Caco-2 (cell line): ENCODE results near the gene AGAP1. TPM values are rescaled to one million over a fixed set of nuclear protein-coding genes. Genes with fewer than 3 reads are reported as not detected.

Source experiments
- BruUV-seq: library from RNA; stranded (reverse); fragments of 400-500 nt; replicated peaks from 2 replicates; lab custom pipeline; 2021; lab: Mats Ljungman, UMichigan
- CTCF ChIA-PET: fragments of 300-600 bp; sonication (Branson Sonifier 250); formaldehyde crosslinking; loops from one replicate; lab custom pipeline; 2022; ENCODE audit warnings: antibody characterized with exemption; lab: Charles Lee
- POLR2A ChIA-PET: fragments of 300-600 bp; sonication (Branson Sonifier 250); formaldehyde crosslinking; loops from one replicate; lab custom pipeline; 2022; ENCODE audit warnings: antibody characterized with exemption; lab: Charles Lee
- DNase-seq, 2 experiments: peaks; one replicate each; pipeline versions ENCODE4 v3.0.0 to v3.0.0-alpha.2; 2020 to 2022
- H3K27me3 ChIP-seq: replicated peaks from 2 replicates; pipeline ENCODE4 v1.6.0; 2011; ENCODE audit warnings: low read length; ENCODE audit not compliant: control insufficient read depth, insufficient read depth
- H3K36me3 ChIP-seq: 2 replicates; pipeline ENCODE4 v1.5.1; 2011; ENCODE audit warnings: low read length; ENCODE audit not compliant: control insufficient read depth, insufficient read depth
- H3K4me1 ChIP-seq: fragments of 250-450 bp; sonication (Bioruptor Pico); 2 replicates; pipeline ENCODE4 v1.5.1; 2020; ENCODE audit warnings: mild to moderate bottlenecking
- H3K4me3 ChIP-seq: 2 replicates; pipeline ENCODE4 v1.5.1; 2011; ENCODE audit warnings: low read depth, mild to moderate bottlenecking, control low read depth, low read length
- H3K9me3 ChIP-seq: fragments of 250-450 bp; sonication (Bioruptor Pico); 2 replicates; pipeline ENCODE4 v1.5.1; 2020; ENCODE audit warnings: mild to moderate bottlenecking, moderate library complexity
- H3K27ac Mint-ChIP-seq: one replicate; pipeline ENCODE4 v1.8.0; 2022; ENCODE audit warnings: mixed read lengths; ENCODE audit not compliant: unreplicated experiment
- H3K27me3 Mint-ChIP-seq: one replicate; pipeline ENCODE4 v1.8.0; 2022; ENCODE audit warnings: mixed read lengths; ENCODE audit not compliant: insufficient read depth, unreplicated experiment
- H3K36me3 Mint-ChIP-seq: one replicate; pipeline ENCODE4 v1.8.0; 2022; ENCODE audit warnings: mild to moderate bottlenecking, mixed read lengths; ENCODE audit not compliant: insufficient read depth, unreplicated experiment
- H3K4me1 Mint-ChIP-seq: one replicate; pipeline ENCODE4 v1.8.0; 2022; ENCODE audit warnings: low read depth, mixed read lengths; ENCODE audit not compliant: unreplicated experiment
- H3K4me3 Mint-ChIP-seq: one replicate; pipeline ENCODE4 v1.8.0; 2022; ENCODE audit warnings: mild to moderate bottlenecking, moderate library complexity, mixed read lengths; ENCODE audit not compliant: unreplicated experiment
- H3K9me3 Mint-ChIP-seq: one replicate; pipeline ENCODE4 v1.8.0; 2022; ENCODE audit warnings: mixed read lengths; ENCODE audit not compliant: unreplicated experiment
- CTCF ChIP-seq, 2 experiments: fragments of 200-600 bp in 1 of 2; IDR thresholded peaks; 1 replicate in 1 of 2; 2 replicates in 1 of 2; pipeline versions ENCODE4 v1.5.1 to v1.8.0; 2011 to 2022; ENCODE audit warnings: antibody characterized with exemption in 1 of 2, control low read depth in 1 of 2, inconsistent platforms in 1 of 2, low read depth in 1 of 2, low read length in 1 of 2, mild to moderate bottlenecking in 1 of 2, moderate library complexity in 1 of 2; ENCODE audit not compliant: insufficient read depth in 1 of 2, severe bottlenecking in 1 of 2, unreplicated experiment in 1 of 2
- intact Hi-C: fragments of 100-400 bp; cut with micrococcal nuclease; formaldehyde crosslinking; loops from one replicate; pipeline ENCODE4 v1.10.0; 2022; ENCODE audit not compliant: unreplicated experiment
- total RNA-seq: library from RNA; stranded (reverse); gene quantifications from 2 replicates; pipeline ENCODE4 v1.2.3, GENCODE V29; 2022

AGAP1 gene
- total RNA-seq, 1 experiment from 2014 or later, result 41.7 TPM

- Mint-ChIP-seq H3K9me3 (no peaks in the 10 kb centered on the region), H3K4me3 (no peak overlapping the region), H3K36me3 (peaks cover 24% of the 10 kb centered on the region), H3K27me3 (no peaks in the 10 kb centered on the region), H3K4me1 (no peaks in the 10 kb centered on the region), H3K27ac (no peak overlapping the region)
- intact Hi-C loops, result no loop called here
- BruUV-seq, result no TSS peak
- Histone ChIP-seq H3K4me1 (no peaks in the 10 kb centered on the region), H3K4me3 (no peak overlapping the region), H3K27me3 (no peaks in the 10 kb centered on the region), H3K9me3 (no peaks in the 10 kb centered on the region), H3K36me3 (no peaks in the 10 kb centered on the region)
- CTCF ChIA-PET, result no interaction called here
- POLR2A ChIA-PET, result no interaction called here
- TF ChIP-seq CTCF (IDR thresholded peaks at IDR 0.05; ENCODE audit: insufficient read depth in 1 of 2, low read depth in 1 of 2, low read length in 1 of 2, severe bottlenecking in 1 of 2, unreplicated experiment in 1 of 2), result no peak
- DNase-seq, result no peak
These were observed 525.6 kb downstream of the AGAP1 start for GRCh38 chr2:236019434-236019833.

GRCh38 chr2:236021499-236022057 lies 527.7 kb downstream of the AGAP1 start:
- H3K27ac Mint-ChIP-seq, result no peak overlapping the region
- H3K4me1 ChIP-seq, result no peaks in the 10 kb centered on the region
- no peaks in the 10 kb centered on the region for H3K27me3 Mint-ChIP-seq
- TF ChIP-seq CTCF (IDR thresholded peaks at IDR 0.05; ENCODE audit: insufficient read depth in 1 of 2, low read depth in 1 of 2, low read length in 1 of 2, severe bottlenecking in 1 of 2, unreplicated experiment in 1 of 2), result no peak
- H3K27me3 ChIP-seq, result no peaks in the 10 kb centered on the region
- H3K4me3 Mint-ChIP-seq, result no peak overlapping the region
- no TSS peak for BruUV-seq
- H3K36me3 Mint-ChIP-seq, result peaks cover 19% of the 10 kb centered on the region
- H3K9me3 Mint-ChIP-seq, result no peaks in the 10 kb centered on the region
- DNase-seq, result no peak
- H3K9me3 ChIP-seq, result no peaks in the 10 kb centered on the region
- H3K4me3 ChIP-seq, result no peak overlapping the region
- H3K4me1 Mint-ChIP-seq, result no peaks in the 10 kb centered on the region
- CTCF ChIA-PET, result no interaction called here
- POLR2A ChIA-PET, result no interaction called here
- intact Hi-C loops, result no loop called here
- H3K36me3 ChIP-seq, result no peaks in the 10 kb centered on the region

GRCh38 chr2:236022128-236022527 lies 528.3 kb downstream of the AGAP1 start:
- BruUV-seq, result no TSS peak
- Histone ChIP-seq H3K36me3 (no peaks in the 10 kb centered on the region), H3K4me3 (no peak overlapping the region), H3K4me1 (no peaks in the 10 kb centered on the region), H3K9me3 (no peaks in the 10 kb centered on the region), H3K27me3 (no peaks in the 10 kb centered on the region)
- intact Hi-C loops, result no loop called here
- H3K9me3 Mint-ChIP-seq, result no peaks in the 10 kb centered on the region
- POLR2A ChIA-PET, result no interaction called here
- CTCF ChIA-PET, result no interaction called here
- H3K27ac Mint-ChIP-seq, result no peak overlapping the region
- no peaks in the 10 kb centered on the region for H3K4me1 Mint-ChIP-seq
- H3K4me3 Mint-ChIP-seq, result no peak overlapping the region
- H3K36me3 Mint-ChIP-seq, result peaks cover 19% of the 10 kb centered on the region
- no peak for TF ChIP-seq CTCF (IDR thresholded peaks at IDR 0.05; ENCODE audit: insufficient read depth in 1 of 2, low read depth in 1 of 2, low read length in 1 of 2, severe bottlenecking in 1 of 2, unreplicated experiment in 1 of 2)
- DNase-seq, result no peak
- no peaks in the 10 kb centered on the region for H3K27me3 Mint-ChIP-seq
